ENCODE measurements around the gene NCOR1. TPM values are rescaled to one million over a fixed set of nuclear protein-coding genes. Genes with fewer than 3 reads are reported as not detected.

Gene NCOR1
- total RNA-seq, 1 experiment from 2014 or later: 124 TPM

GRCh38 chr17:16019347-16019746 lies 196.0 kb downstream of the NCOR1 start:
- Mint-ChIP-seq H3K4me3 (no peak overlapping the region), H3K9me3 (no peaks in the 10 kb centered on the region), H3K4me1 (no peaks in the 10 kb centered on the region), H3K27ac (no peak overlapping the region), H3K36me3 (peaks cover 48% of the 10 kb centered on the region), H3K27me3 (ENCODE audit: low read depth) (no peaks in the 10 kb centered on the region)
- DNase-seq (ENCODE audit: low spot score): no peak
- no peak for ATAC-seq
- ChIA-PET CTCF (no interaction called here), POLR2A (no interaction called here)
- no peak for TF ChIP-seq ZBTB43 (CRISPR knock-in tag; IDR thresholded peaks at IDR 0.05)
- no peak for TF ChIP-seq PRRX2 (CRISPR knock-in tag; IDR thresholded peaks at IDR 0.05)
- TF ChIP-seq, protein P1, sequence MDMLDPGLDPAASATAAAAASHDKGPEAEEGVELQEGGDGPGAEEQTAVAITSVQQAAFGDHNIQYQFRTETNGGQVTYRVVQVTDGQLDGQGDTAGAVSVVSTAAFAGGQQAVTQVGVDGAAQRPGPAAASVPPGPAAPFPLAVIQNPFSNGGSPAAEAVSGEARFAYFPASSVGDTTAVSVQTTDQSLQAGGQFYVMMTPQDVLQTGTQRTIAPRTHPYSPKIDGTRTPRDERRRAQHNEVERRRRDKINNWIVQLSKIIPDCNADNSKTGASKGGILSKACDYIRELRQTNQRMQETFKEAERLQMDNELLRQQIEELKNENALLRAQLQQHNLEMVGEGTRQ (CRISPR knock-in tag; IDR thresholded peaks at IDR 0.05): no peak
- no peak for TF ChIP-seq MLX (CRISPR knock-in tag; IDR thresholded peaks at IDR 0.05)
- no peak for TF ChIP-seq CREB1 (CRISPR knock-in tag; IDR thresholded peaks at IDR 0.05)
- TF ChIP-seq, protein P2, sequence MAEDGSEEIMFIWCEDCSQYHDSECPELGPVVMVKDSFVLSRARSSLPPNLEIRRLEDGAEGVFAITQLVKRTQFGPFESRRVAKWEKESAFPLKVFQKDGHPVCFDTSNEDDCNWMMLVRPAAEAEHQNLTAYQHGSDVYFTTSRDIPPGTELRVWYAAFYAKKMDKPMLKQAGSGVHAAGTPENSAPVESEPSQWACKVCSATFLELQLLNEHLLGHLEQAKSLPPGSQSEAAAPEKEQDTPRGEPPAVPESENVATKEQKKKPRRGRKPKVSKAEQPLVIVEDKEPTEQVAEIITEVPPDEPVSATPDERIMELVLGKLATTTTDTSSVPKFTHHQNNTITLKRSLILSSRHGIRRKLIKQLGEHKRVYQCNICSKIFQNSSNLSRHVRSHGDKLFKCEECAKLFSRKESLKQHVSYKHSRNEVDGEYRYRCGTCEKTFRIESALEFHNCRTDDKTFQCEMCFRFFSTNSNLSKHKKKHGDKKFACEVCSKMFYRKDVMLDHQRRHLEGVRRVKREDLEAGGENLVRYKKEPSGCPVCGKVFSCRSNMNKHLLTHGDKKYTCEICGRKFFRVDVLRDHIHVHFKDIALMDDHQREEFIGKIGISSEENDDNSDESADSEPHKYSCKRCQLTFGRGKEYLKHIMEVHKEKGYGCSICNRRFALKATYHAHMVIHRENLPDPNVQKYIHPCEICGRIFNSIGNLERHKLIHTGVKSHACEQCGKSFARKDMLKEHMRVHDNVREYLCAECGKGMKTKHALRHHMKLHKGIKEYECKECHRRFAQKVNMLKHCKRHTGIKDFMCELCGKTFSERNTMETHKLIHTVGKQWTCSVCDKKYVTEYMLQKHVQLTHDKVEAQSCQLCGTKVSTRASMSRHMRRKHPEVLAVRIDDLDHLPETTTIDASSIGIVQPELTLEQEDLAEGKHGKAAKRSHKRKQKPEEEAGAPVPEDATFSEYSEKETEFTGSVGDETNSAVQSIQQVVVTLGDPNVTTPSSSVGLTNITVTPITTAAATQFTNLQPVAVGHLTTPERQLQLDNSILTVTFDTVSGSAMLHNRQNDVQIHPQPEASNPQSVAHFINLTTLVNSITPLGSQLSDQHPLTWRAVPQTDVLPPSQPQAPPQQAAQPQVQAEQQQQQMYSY (CRISPR knock-in tag; IDR thresholded peaks at IDR 0.05): no peak
- no peak for TF ChIP-seq KAT7 (CRISPR knock-in tag; IDR thresholded peaks at IDR 0.05; ENCODE audit: borderline replicate concordance)
- TF ChIP-seq AFF4 (CRISPR knock-in tag; IDR thresholded peaks at IDR 0.05; ENCODE audit: borderline replicate concordance): no peak
- TF ChIP-seq ESRRA (CRISPR knock-in tag; IDR thresholded peaks at IDR 0.05; ENCODE audit: borderline replicate concordance): no peak
- TF ChIP-seq CREM (CRISPR knock-in tag; IDR thresholded peaks at IDR 0.05): no peak
- TF ChIP-seq ZNF219 (CRISPR knock-in tag; IDR thresholded peaks at IDR 0.05; ENCODE audit: borderline replicate concordance): no peak
- TF ChIP-seq TCF7 (CRISPR knock-in tag; IDR thresholded peaks at IDR 0.05; ENCODE audit: low read depth): no peak
- no peak for TF ChIP-seq JUN (CRISPR knock-in tag; IDR thresholded peaks at IDR 0.05)
- TF ChIP-seq OVOL2 (CRISPR knock-in tag; IDR thresholded peaks at IDR 0.05; ENCODE audit: borderline replicate concordance): no peak
- TF ChIP-seq, protein P3, sequence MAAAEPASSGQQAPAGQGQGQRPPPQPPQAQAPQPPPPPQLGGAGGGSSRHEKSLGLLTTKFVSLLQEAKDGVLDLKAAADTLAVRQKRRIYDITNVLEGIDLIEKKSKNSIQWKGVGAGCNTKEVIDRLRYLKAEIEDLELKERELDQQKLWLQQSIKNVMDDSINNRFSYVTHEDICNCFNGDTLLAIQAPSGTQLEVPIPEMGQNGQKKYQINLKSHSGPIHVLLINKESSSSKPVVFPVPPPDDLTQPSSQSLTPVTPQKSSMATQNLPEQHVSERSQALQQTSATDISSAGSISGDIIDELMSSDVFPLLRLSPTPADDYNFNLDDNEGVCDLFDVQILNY (CRISPR knock-in tag; IDR thresholded peaks at IDR 0.05): no peak
- no peak for TF ChIP-seq ZNF281 (CRISPR knock-in tag; IDR thresholded peaks at IDR 0.05)
- TF ChIP-seq, protein P4, sequence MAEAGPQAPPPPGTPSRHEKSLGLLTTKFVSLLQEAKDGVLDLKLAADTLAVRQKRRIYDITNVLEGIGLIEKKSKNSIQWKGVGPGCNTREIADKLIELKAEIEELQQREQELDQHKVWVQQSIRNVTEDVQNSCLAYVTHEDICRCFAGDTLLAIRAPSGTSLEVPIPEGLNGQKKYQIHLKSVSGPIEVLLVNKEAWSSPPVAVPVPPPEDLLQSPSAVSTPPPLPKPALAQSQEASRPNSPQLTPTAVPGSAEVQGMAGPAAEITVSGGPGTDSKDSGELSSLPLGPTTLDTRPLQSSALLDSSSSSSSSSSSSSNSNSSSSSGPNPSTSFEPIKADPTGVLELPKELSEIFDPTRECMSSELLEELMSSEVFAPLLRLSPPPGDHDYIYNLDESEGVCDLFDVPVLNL (CRISPR knock-in tag; IDR thresholded peaks at IDR 0.05; ENCODE audit: borderline replicate concordance, low read depth): no peak
- no peak for TF ChIP-seq NR3C1 (CRISPR knock-in tag; conservative IDR thresholded peaks at IDR 0.05; ENCODE audit: low read depth)

Measured in WTC11 (cell line).